GM18505 (cell line): Measurements from ENCODE around the gene CA9.

ENCODE experiments used
- ATAC-seq: cut with Tn5 transposase; IDR thresholded peaks from one replicate; pipeline ENCODE4 v1.9.1; 2021; ENCODE audit not compliant: unreplicated experiment
- POLR2A ChIP-seq: IDR thresholded peaks from 4 replicates; pipeline ENCODE4 v1.6.1; 2011; ENCODE audit warnings: borderline replicate concordance; ENCODE audit not compliant: insufficient read depth, insufficient read length; ENCODE audit errors: extremely low read depth

Gene CA9

GRCh38 chr9:35679091-35679490 is 5.4 kb downstream of the CA9 start:
- TF ChIP-seq POLR2A, result no peak
- no peak for ATAC-seq

- no peak for ATAC-seq
- no peak for TF ChIP-seq POLR2A
Measured at GRCh38 chr9:35679766-35680330, 6.1 kb downstream of the CA9 start.

DNA sequence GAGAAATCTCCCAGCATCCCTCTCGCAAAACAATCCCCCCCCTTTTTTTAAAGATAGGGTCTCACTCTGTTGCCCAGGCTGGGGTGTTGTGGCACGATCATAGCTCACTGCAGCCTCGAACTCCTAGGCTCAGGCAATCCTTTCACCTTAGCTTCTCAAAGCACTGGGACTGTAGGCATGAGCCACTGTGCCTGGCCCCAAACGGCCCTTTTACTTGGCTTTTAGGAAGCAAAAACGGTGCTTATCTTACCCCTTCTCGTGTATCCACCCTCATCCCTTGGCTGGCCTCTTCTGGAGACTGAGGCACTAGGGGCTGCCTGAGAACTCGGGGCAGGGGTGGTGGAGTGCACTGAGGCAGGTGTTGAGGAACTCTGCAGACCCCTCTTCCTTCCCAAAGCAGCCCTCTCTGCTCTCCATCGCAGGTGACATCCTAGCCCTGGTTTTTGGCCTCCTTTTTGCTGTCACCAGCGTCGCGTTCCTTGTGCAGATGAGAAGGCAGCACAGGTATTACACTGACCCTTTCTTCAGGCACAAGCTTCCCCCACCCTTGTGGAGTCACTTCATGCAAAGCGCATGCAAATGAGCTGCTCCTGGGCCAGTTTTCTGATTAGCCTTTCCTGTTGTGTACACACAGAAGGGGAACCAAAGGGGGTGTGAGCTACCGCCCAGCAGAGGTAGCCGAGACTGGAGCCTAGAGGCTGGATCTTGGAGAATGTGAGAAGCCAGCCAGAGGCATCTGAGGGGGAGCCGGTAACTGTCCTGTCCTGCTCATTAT is 6.8 kb downstream of the CA9 start:
- no peak for TF ChIP-seq POLR2A
- ATAC-seq, result no peak

- no peak for TF ChIP-seq POLR2A
- no peak for ATAC-seq
Measured at GRCh38 chr9:35681341-35682002, 7.7 kb downstream of the CA9 start.

DNA sequence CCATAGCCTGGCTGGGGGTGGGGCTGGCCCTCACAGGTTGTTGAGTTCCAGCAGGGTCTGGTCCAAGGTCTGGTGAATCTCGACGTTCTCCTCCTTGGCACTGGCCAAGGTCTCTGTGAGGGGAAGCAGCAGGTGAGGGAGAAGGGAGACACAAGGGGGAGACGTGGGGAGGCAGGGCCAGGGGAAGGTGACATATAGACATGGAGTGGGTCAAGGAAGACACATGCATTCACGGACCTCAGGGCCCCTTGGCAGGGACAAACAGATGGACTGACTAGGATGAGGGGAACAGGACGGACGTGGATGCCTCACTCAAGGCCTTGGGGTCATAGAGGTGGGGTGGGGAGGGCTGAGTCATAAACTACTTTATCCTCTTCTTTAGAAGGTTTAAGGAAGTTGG is 8.3 kb downstream of the CA9 start:
- TF ChIP-seq POLR2A, result no peak
- no peak for ATAC-seq

DNA sequence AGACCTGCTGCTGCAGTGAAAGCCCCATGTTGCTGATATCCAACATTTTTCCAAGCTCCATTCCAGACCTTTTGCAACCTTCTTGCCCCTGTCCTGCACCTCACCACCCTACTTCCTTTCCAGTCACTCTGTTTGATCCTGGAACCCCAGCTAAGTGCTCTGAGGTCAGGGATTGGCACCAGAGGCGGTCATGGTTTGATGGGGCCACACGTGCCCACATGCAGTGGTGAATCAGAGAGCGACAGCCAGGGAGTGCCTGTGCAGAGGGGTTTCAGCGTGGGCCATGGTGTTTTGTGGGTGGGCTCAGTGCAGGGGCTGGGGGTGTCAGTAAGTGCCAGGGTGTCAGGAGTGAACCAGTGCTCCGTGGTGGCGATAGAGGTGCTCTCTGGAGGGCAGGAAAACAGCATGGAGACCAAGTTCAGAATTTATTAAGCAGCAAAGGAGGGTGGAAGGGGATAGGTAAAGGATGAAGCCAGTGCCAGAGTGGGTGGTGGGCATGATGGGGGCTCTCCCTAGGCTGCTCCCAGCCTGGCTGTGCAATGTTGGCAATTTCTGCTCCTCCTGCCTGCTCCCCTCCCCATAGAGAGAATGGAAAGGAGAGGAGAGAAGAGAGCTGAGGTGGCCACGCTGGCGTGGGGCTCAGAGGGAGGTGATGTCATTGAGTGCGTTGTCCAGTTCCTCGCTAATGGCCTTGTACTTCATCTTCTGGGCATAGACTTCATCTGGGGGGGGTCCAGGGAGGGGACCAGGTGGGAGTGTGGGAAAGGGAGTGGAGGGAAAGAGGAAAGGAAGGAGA is 9.0 kb downstream of the CA9 start:
- TF ChIP-seq POLR2A, result no peak
- ATAC-seq, result no peak

GRCh38 chr9:35683323-35683722 is 9.6 kb downstream of the CA9 start:
- TF ChIP-seq POLR2A, result no peak
- ATAC-seq, result no peak

- no peak for ATAC-seq
- no peak for TF ChIP-seq POLR2A
Measured at GRCh38 chr9:35684921-35685320, 11.2 kb downstream of the CA9 start.

DNA sequence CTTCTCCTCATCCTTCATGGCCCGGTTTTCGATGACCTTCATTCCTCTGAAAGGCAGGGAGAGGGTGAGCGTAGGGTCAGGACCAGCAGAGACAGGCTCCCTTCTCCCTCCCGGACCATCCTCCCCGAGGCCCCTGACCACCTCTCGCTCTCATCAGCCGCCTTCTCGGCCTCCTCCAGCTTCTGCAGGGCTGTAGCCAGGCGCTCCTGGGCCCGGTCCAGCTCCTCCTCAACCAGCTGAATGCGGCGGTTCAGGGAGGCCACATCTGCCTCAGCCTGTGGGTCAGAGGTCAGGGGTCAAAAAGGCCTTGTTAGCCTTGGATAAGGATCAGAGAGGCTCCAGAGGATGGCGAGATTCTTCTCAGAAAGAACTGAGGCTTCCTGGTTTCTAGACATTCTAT is 11.8 kb downstream of the CA9 start:
- ATAC-seq, result no peak
- no peak for TF ChIP-seq POLR2A

GRCh38 chr9:35686222-35687203 is 12.8 kb downstream of the CA9 start:
- ATAC-seq, result no peak
- TF ChIP-seq POLR2A, result no peak

- no peak for ATAC-seq
- TF ChIP-seq POLR2A, result no peak
Measured at GRCh38 chr9:35687306-35687705, 13.6 kb downstream of the CA9 start.

DNA sequence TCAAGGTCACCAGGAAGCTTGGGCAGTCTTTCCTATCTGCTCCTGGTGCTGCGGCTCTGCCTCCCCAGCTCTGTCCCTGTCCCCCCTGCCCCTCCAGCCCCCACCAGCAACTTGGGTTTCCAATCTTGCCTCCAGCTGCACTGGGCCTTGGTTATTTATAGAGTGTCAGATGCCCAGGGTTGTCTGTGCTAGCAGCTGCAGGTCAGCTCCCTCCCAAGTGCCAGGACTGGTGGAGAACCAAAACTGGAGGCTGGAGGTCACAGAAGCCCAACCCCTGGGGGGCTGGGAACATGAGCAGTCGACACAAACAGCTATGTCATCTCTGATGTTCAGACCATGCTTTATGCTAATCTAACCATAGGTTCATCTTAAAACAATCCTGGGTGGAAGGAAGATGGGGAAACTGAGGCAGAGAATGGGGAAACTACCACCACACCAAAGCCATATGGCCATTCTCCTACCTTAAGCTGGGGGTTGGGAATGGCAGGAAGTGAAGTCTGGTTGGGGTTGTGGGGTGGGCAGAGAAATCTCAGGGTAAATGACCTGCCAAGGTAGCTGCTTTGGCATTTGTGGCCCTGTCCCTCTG is 14.3 kb downstream of the CA9 start:
- no peak for TF ChIP-seq POLR2A
- ATAC-seq, result no peak

GRCh38 chr9:35688558-35689541 is 15.1 kb downstream of the CA9 start:
- ATAC-seq, result no peak
- no peak for TF ChIP-seq POLR2A
